WTC11 (cell line): ENCODE data around the gene VAV2. TPM values are rescaled to one million over a fixed set of nuclear protein-coding genes. Genes with fewer than 3 reads are reported as not detected.

Experiments used
- ATAC-seq: fragments of 200-7000 bp; cut with Tn5 transposase; 2 replicates; pipeline ENCODE4 v1.10.0; 2021; ENCODE audit warnings: mild to moderate bottlenecking, moderate library complexity
- CTCF ChIA-PET: fragments of 300-600 bp; sonication (Branson Sonifier 250); formaldehyde crosslinking; loops from one replicate; lab custom pipeline; 2021; ENCODE audit warnings: antibody characterized with exemption; lab: Charles Lee
- POLR2A ChIA-PET: fragments of 350-600 bp; sonication (Branson Sonifier 250); formaldehyde crosslinking; loops from one replicate; lab custom pipeline; 2021; ENCODE audit warnings: antibody characterized with exemption; lab: Charles Lee
- DNase-seq: peaks from one replicate; pipeline ENCODE4 v3.0.0; 2021; ENCODE audit warnings: low spot score
- H3K27ac Mint-ChIP-seq: 2 replicates; pipeline ENCODE4 v1.8.0; 2021; ENCODE audit warnings: mixed read lengths
- H3K27me3 Mint-ChIP-seq: 2 replicates; pipeline ENCODE4 v1.8.0; 2021; ENCODE audit warnings: low read depth, mild to moderate bottlenecking, moderate library complexity, mixed read lengths
- H3K36me3 Mint-ChIP-seq: 2 replicates; pipeline ENCODE4 v1.8.0; 2021; ENCODE audit warnings: mixed read lengths
- H3K4me1 Mint-ChIP-seq: 2 replicates; pipeline ENCODE4 v1.8.0; 2022; ENCODE audit warnings: mixed read lengths
- H3K4me3 Mint-ChIP-seq: 2 replicates; pipeline ENCODE4 v1.8.0; 2021; ENCODE audit warnings: mild to moderate bottlenecking, moderate library complexity, mixed read lengths
- H3K9me3 Mint-ChIP-seq: 2 replicates; pipeline ENCODE4 v1.8.0; 2021; ENCODE audit warnings: mixed read lengths
- ATF6 ChIP-seq: sonication (generic); formaldehyde crosslinking; IDR thresholded peaks from 2 replicates; pipeline ENCODE4 v1.8.1; 2023; ENCODE audit warnings: mild to moderate bottlenecking, missing genetic modification reagents
- CBFB ChIP-seq: sonication (generic); formaldehyde crosslinking; IDR thresholded peaks from 2 replicates; pipeline ENCODE4 v1.8.1; 2022; ENCODE audit warnings: mild to moderate bottlenecking, low read depth, missing genetic modification reagents
- ETV6 ChIP-seq: sonication (generic); formaldehyde crosslinking; IDR thresholded peaks from 2 replicates; pipeline ENCODE4 v1.8.1; 2022; ENCODE audit warnings: mild to moderate bottlenecking, missing genetic modification reagents
- FOXK1 ChIP-seq: sonication (generic); formaldehyde crosslinking; IDR thresholded peaks from 2 replicates; pipeline ENCODE4 v1.8.0; 2022; ENCODE audit warnings: mild to moderate bottlenecking, moderate library complexity, missing genetic modification reagents
- GRHL2 ChIP-seq: fragments of 250-450 bp; sonication (Bioruptor Pico); IDR thresholded peaks from 2 replicates; pipeline ENCODE4 v1.8.0; 2022; ENCODE audit warnings: mild to moderate bottlenecking, moderate library complexity; ENCODE audit not compliant: insufficient replicate concordance, severe bottlenecking
- IRF2 ChIP-seq: sonication (generic); formaldehyde crosslinking; IDR thresholded peaks from 2 replicates; pipeline ENCODE4 v1.8.0; 2022; ENCODE audit warnings: low read depth, missing genetic modification reagents, borderline replicate concordance
- MXD4 ChIP-seq: fragments of 250-450 bp; sonication (Bioruptor Pico); IDR thresholded peaks from 2 replicates; pipeline ENCODE4 v1.8.0; 2021; ENCODE audit warnings: mild to moderate bottlenecking, moderate library complexity, borderline replicate concordance
- NR3C1 ChIP-seq: sonication (generic); formaldehyde crosslinking; conservative IDR thresholded peaks from 2 replicates; pipeline ENCODE4 v1.8.1; 2023; ENCODE audit warnings: low read depth, mild to moderate bottlenecking, missing genetic modification reagents
- SMAD4 ChIP-seq: sonication (generic); formaldehyde crosslinking; IDR thresholded peaks from 2 replicates; pipeline ENCODE4 v1.8.0; 2022; ENCODE audit warnings: mild to moderate bottlenecking, missing genetic modification reagents
- SOX15 ChIP-seq: fragments of 250-450 bp; sonication (Bioruptor Pico); IDR thresholded peaks from 2 replicates; pipeline ENCODE4 v1.9.0; 2021; ENCODE audit warnings: mild to moderate bottlenecking
- SP1 ChIP-seq: sonication (generic); formaldehyde crosslinking; conservative IDR thresholded peaks from 2 replicates; pipeline ENCODE4 v1.8.1; 2022; ENCODE audit warnings: missing genetic modification reagents
- STAT6 ChIP-seq: sonication (generic); formaldehyde crosslinking; conservative IDR thresholded peaks from 2 replicates; pipeline ENCODE4 v1.8.1; 2023; ENCODE audit warnings: mild to moderate bottlenecking, low read depth, missing genetic modification reagents, moderate library complexity
- TCF7 ChIP-seq: sonication (generic); formaldehyde crosslinking; IDR thresholded peaks from 2 replicates; pipeline ENCODE4 v1.8.0; 2022; ENCODE audit warnings: mild to moderate bottlenecking, low read depth, missing genetic modification reagents, moderate library complexity
- ZBTB21 ChIP-seq: sonication (generic); formaldehyde crosslinking; IDR thresholded peaks from 2 replicates; pipeline ENCODE4 v1.8.1; 2023; ENCODE audit warnings: mild to moderate bottlenecking, missing genetic modification reagents, borderline replicate concordance
- ZBTB43 ChIP-seq: sonication (generic); formaldehyde crosslinking; IDR thresholded peaks from 2 replicates; pipeline ENCODE4 v1.8.1; 2023; ENCODE audit warnings: mild to moderate bottlenecking, missing genetic modification reagents
- ZNF138 ChIP-seq: sonication (generic); formaldehyde crosslinking; conservative IDR thresholded peaks from 2 replicates; pipeline ENCODE4 v1.8.1; 2022; ENCODE audit warnings: mild to moderate bottlenecking, moderate library complexity, missing genetic modification reagents
- ZNF219 ChIP-seq: sonication (generic); formaldehyde crosslinking; IDR thresholded peaks from 2 replicates; pipeline ENCODE4 v1.8.0; 2023; ENCODE audit warnings: missing genetic modification reagents, mild to moderate bottlenecking, borderline replicate concordance
- ZNF232 ChIP-seq: sonication (generic); formaldehyde crosslinking; IDR thresholded peaks from 2 replicates; pipeline ENCODE4 v1.8.0; 2022; ENCODE audit warnings: mild to moderate bottlenecking, missing genetic modification reagents
- ZNF423 ChIP-seq: fragments of 250-450 bp; sonication (Bioruptor Pico); IDR thresholded peaks from 2 replicates; pipeline ENCODE4 v2.1.2; 2022; ENCODE audit warnings: mild to moderate bottlenecking, moderate library complexity
- total RNA-seq: library from RNA; stranded (reverse); gene quantifications from 3 replicates; pipeline ENCODE4 v1.2.3, GENCODE V29; 2021
- TF ChIP-seq, protein P1 (sequence below): sonication (generic); formaldehyde crosslinking; IDR thresholded peaks from 2 replicates; pipeline ENCODE4 v1.8.0; 2023; ENCODE audit warnings: missing genetic modification reagents, mild to moderate bottlenecking, borderline replicate concordance
- TF ChIP-seq, protein P2 (sequence below): sonication (generic); formaldehyde crosslinking; IDR thresholded peaks from 2 replicates; pipeline ENCODE4 v1.8.1; 2023; ENCODE audit warnings: mild to moderate bottlenecking, missing genetic modification reagents, moderate library complexity
- TF ChIP-seq, protein P3 (sequence below): fragments of 250-450 bp; sonication (Bioruptor Pico); IDR thresholded peaks from 2 replicates; pipeline ENCODE4 v1.9.0; 2021; ENCODE audit warnings: moderate library complexity, mild to moderate bottlenecking, inconsistent platforms, borderline replicate concordance
- TF ChIP-seq, protein P4 (sequence below): sonication (generic); formaldehyde crosslinking; IDR thresholded peaks from 2 replicates; pipeline ENCODE4 v1.8.0; 2023; ENCODE audit warnings: missing genetic modification reagents

Gene VAV2
- total RNA-seq, 1 experiment from 2014 or later = 39.7 TPM

DNA sequence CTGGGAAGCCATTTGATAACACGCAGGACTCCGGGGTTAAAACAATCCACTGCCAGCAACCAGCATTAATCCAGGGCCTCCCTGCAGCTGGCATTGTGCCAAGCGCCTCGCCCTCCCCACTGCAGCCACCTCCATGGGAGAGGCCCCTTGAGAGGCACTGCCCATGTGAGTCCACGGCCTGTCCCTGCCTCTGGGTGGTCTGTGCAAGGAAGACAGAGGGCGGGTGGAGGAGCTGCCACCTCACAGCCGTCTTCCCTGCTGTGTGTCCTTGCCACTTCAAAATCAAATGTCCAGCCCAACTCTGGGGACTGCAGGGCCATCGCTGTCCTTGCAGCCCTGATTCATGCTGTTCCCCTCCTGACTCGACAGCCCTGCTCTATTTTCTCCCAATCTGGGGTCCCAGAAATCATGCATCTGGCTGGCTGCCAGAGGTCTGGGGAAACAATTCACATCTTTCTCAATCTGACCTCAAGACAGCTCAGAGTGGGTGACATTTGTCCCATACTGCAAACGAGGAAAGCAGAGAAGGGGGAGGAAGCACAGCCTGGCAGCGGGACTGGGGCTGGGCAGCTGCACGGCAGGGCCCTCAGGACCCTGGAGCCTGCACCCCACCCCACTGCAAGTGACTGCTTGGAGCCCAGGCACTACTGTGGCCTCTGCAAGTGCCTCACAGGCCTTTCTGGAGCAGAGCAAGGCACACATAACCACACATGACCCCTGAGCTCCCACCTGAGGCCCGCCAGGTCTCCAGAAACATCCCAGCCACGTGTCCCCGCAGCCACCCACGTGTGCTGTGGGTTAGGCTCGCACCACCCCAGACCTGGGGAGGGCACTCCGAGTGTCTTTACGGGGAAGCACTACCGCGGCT lies 48.9 kb upstream of the VAV2 start (continued):
- TF ChIP-seq, protein P1, sequence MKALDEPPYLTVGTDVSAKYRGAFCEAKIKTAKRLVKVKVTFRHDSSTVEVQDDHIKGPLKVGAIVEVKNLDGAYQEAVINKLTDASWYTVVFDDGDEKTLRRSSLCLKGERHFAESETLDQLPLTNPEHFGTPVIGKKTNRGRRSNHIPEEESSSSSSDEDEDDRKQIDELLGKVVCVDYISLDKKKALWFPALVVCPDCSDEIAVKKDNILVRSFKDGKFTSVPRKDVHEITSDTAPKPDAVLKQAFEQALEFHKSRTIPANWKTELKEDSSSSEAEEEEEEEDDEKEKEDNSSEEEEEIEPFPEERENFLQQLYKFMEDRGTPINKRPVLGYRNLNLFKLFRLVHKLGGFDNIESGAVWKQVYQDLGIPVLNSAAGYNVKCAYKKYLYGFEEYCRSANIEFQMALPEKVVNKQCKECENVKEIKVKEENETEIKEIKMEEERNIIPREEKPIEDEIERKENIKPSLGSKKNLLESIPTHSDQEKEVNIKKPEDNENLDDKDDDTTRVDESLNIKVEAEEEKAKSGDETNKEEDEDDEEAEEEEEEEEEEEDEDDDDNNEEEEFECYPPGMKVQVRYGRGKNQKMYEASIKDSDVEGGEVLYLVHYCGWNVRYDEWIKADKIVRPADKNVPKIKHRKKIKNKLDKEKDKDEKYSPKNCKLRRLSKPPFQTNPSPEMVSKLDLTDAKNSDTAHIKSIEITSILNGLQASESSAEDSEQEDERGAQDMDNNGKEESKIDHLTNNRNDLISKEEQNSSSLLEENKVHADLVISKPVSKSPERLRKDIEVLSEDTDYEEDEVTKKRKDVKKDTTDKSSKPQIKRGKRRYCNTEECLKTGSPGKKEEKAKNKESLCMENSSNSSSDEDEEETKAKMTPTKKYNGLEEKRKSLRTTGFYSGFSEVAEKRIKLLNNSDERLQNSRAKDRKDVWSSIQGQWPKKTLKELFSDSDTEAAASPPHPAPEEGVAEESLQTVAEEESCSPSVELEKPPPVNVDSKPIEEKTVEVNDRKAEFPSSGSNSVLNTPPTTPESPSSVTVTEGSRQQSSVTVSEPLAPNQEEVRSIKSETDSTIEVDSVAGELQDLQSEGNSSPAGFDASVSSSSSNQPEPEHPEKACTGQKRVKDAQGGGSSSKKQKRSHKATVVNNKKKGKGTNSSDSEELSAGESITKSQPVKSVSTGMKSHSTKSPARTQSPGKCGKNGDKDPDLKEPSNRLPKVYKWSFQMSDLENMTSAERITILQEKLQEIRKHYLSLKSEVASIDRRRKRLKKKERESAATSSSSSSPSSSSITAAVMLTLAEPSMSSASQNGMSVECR (CRISPR knock-in tag) = no peak
- TF ChIP-seq ZBTB21 (CRISPR knock-in tag) = no peak
- no peak for TF ChIP-seq SMAD4 (CRISPR knock-in tag)
- no peak for TF ChIP-seq MXD4 (CRISPR knock-in tag)
- TF ChIP-seq CBFB (CRISPR knock-in tag) = no peak
- no peak for TF ChIP-seq IRF2
- no peak for TF ChIP-seq STAT6 (CRISPR knock-in tag)
- TF ChIP-seq ATF6 (CRISPR knock-in tag) = no peak

DNA sequence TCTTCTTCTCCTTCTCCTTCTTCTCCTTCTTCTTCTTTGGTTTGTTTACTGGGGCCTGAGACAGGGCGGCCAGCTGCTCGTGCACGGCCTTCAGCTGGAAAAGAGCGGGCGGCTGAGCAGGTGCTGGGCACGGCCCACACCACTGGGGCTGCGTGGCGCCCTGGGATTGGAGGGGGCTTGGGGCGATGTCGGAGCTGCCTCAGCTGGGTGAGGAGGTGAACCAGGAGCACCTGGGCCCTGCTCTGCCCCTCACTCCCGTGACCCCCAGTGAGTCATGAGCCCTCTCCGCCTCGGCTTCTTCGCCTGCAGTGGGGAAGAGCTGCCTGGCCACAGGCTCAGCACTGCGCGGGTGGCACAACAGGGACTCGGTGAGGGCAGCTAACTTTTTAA lies 48.0 kb upstream of the VAV2 start:
- no peaks in the 10 kb centered on the region for H3K9me3 Mint-ChIP-seq
- no peak for ATAC-seq
- no peaks in the 10 kb centered on the region for H3K27me3 Mint-ChIP-seq
- no peak overlapping the region for H3K27ac Mint-ChIP-seq
- no peaks in the 10 kb centered on the region for H3K4me1 Mint-ChIP-seq
- H3K4me3 Mint-ChIP-seq = no peak overlapping the region
- CTCF ChIA-PET = no interaction called here
- POLR2A ChIA-PET = no interaction called here
- DNase-seq = no peak
- peaks cover 59% of the 10 kb centered on the region for H3K36me3 Mint-ChIP-seq
- TF ChIP-seq ZNF423 (CRISPR knock-in tag) = no peak
- no peak for TF ChIP-seq ZNF232 (CRISPR knock-in tag)
- TF ChIP-seq FOXK1 (CRISPR knock-in tag) = no peak
- no peak for TF ChIP-seq SP1
- TF ChIP-seq, protein P2, sequence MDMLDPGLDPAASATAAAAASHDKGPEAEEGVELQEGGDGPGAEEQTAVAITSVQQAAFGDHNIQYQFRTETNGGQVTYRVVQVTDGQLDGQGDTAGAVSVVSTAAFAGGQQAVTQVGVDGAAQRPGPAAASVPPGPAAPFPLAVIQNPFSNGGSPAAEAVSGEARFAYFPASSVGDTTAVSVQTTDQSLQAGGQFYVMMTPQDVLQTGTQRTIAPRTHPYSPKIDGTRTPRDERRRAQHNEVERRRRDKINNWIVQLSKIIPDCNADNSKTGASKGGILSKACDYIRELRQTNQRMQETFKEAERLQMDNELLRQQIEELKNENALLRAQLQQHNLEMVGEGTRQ = no peak
- TF ChIP-seq ZNF219 (CRISPR knock-in tag) = no peak
- no peak for TF ChIP-seq TCF7 (CRISPR knock-in tag)
- no peak for TF ChIP-seq ZNF138 (CRISPR knock-in tag)
- TF ChIP-seq, protein P3, sequence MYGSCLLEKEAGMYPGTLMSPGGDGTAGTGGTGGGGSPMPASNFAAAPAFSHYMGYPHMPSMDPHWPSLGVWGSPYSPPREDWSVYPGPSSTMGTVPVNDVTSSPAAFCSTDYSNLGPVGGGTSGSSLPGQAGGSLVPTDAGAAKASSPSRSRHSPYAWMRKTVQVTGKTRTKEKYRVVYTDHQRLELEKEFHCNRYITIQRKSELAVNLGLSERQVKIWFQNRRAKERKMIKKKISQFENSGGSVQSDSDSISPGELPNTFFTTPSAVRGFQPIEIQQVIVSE (CRISPR knock-in tag) = no peak
- TF ChIP-seq, protein P4, sequence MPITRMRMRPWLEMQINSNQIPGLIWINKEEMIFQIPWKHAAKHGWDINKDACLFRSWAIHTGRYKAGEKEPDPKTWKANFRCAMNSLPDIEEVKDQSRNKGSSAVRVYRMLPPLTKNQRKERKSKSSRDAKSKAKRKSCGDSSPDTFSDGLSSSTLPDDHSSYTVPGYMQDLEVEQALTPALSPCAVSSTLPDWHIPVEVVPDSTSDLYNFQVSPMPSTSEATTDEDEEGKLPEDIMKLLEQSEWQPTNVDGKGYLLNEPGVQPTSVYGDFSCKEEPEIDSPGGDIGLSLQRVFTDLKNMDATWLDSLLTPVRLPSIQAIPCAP (CRISPR knock-in tag) = no peak
- no peak for TF ChIP-seq NR3C1 (CRISPR knock-in tag)
- TF ChIP-seq ETV6 (CRISPR knock-in tag) = no peak
- no peak for TF ChIP-seq ZBTB43 (CRISPR knock-in tag)
- no peak for TF ChIP-seq SOX15 (CRISPR knock-in tag)
- TF ChIP-seq GRHL2 (CRISPR knock-in tag) = no peak
